Fibroblast of pulmonary artery (primary cell): ENCODE measurements around the gene TMC1.

Experiments
- DNase-seq: peaks from one replicate; pipeline ENCODE4 v3.0.0-alpha.2; 2010; ENCODE audit warnings: low read depth
- H3K4me3 ChIP-seq: replicated peaks from 2 replicates; pipeline ENCODE4 v1.5.1; 2011; ENCODE audit warnings: low read depth, mild to moderate bottlenecking, control low read depth, low read length, moderate library complexity
- TF ChIP-seq, protein P1 (sequence below): IDR thresholded peaks from 2 replicates; pipeline ENCODE4 v1.5.1; 2011; ENCODE audit warnings: mild to moderate bottlenecking, control low read depth, low read length, inconsistent platforms; ENCODE audit errors: missing control alignments

The TMC1 gene

GRCh38 chr9:72812559-72813111 lies 291.2 kb downstream of the TMC1 start:
- TF ChIP-seq, protein P1, sequence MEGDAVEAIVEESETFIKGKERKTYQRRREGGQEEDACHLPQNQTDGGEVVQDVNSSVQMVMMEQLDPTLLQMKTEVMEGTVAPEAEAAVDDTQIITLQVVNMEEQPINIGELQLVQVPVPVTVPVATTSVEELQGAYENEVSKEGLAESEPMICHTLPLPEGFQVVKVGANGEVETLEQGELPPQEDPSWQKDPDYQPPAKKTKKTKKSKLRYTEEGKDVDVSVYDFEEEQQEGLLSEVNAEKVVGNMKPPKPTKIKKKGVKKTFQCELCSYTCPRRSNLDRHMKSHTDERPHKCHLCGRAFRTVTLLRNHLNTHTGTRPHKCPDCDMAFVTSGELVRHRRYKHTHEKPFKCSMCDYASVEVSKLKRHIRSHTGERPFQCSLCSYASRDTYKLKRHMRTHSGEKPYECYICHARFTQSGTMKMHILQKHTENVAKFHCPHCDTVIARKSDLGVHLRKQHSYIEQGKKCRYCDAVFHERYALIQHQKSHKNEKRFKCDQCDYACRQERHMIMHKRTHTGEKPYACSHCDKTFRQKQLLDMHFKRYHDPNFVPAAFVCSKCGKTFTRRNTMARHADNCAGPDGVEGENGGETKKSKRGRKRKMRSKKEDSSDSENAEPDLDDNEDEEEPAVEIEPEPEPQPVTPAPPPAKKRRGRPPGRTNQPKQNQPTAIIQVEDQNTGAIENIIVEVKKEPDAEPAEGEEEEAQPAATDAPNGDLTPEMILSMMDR = no peak
- no peak overlapping the region for H3K4me3 ChIP-seq
- DNase-seq = no peak

DNA sequence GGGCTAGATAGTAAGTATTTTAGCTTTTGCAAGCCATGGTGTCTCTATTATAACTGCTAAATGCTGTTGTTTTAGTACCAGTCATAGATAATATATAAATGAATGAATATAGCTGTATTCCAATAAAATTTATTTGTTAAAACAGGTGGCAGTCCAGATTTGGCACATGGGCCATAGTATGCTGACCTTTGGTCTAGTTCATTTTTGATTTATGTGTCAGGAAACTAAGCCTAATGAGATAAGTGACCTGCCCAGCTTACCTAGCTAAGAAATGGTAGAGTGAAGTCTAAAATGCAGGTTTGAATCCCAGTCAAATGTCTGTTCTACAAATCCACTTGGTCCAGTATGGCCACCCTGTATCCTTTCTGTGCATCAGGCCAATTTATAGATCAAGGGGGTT lies 292.1 kb downstream of the TMC1 start:
- DNase-seq = no peak
- TF ChIP-seq, protein P1 = no peak
- no peak overlapping the region for H3K4me3 ChIP-seq

DNA sequence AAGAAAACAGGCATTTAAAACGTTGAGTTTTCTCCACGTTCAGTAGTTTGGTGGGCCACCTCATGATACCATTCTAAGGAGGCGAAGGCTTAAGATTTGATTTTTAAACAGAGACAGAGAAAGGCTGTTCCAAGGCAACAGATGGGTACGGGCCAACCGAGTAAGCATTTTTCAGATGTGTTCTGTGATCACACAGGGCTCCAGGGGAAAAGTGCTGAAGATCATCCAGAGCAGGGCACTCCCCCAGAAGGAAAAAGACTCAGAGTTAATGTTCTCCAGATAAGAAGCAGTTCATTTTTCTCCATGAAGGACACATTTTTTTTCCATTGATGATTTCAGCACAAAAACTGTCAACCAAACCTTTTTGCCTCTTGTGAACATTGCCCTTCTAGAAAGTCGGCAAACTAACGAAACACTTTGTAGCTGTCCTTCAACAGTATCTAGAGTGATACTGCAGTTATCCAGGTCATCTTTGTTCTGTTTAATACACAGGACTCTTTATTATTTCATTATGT lies 292.7 kb downstream of the TMC1 start:
- no peak overlapping the region for H3K4me3 ChIP-seq
- TF ChIP-seq, protein P1 = no peak
- DNase-seq = no peak

- TF ChIP-seq, protein P1 = no peak
- no peak for DNase-seq
- no peak overlapping the region for H3K4me3 ChIP-seq
Observed at GRCh38 chr9:72816666-72817065, 295.3 kb downstream of the TMC1 start.

- TF ChIP-seq, protein P1 = no peak
- no peak for DNase-seq
- H3K4me3 ChIP-seq = no peak overlapping the region
Observed at GRCh38 chr9:72817413-72817812, 296.0 kb downstream of the TMC1 start.

- no peak overlapping the region for H3K4me3 ChIP-seq
- no peak for DNase-seq
- TF ChIP-seq, protein P1 = no peak
Observed at GRCh38 chr9:72818385-72818784, 297.0 kb downstream of the TMC1 start.

DNA sequence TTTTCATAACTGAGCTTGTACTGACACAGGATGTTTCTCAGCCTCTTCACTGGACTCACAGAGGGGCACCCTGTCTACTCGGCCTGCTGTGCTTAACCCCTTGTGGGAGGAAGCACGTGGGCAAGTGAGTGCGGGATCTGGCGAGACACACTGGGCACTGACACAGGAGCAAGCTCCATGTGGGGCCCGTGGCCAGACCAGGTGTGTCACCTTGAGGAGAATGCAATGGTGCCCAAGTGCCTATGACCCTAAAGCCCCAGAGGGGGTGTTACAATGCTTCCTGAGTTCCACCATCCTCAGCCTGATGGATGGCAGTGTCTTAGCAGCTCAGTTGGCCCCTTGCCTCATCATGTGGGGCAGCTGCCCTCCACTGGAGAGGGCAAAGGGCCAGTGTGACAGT lies 302.6 kb downstream of the TMC1 start:
- DNase-seq = no peak
- TF ChIP-seq, protein P1 = no peak
- no peak overlapping the region for H3K4me3 ChIP-seq
